K562 (cell line): ENCODE measurements around the gene TMEM217. TPM values are rescaled to one million over a fixed set of nuclear protein-coding genes. Genes with fewer than 3 reads are reported as not detected.

Experiments used
- CEBPZ ChIP-seq: fragments of 150-350 bp; IDR thresholded peaks from 2 replicates; pipeline ENCODE4 v1.6.1; 2014; ENCODE audit warnings: low read depth, mild to moderate bottlenecking, low read length, borderline replicate concordance
- FOXP4 ChIP-seq: sonication (generic); formaldehyde crosslinking; IDR thresholded peaks from 2 replicates; pipeline ENCODE4 v1.8.0; 2022; ENCODE audit warnings: mild to moderate bottlenecking, missing genetic modification reagents, borderline replicate concordance
- MYNN ChIP-seq, 2 experiments: sonication (generic); formaldehyde crosslinking in 1 of 2; IDR thresholded peaks; 2 replicates each; pipeline versions ENCODE4 v1.5.0 to v1.6.1; 2016 to 2020; ENCODE audit warnings: antibody characterized with exemption in 1 of 2, missing genetic modification reagents in 1 of 2
- POLR3G ChIP-seq: IDR thresholded peaks from 2 replicates; pipeline ENCODE4 v1.6.1; 2011; ENCODE audit not compliant: insufficient read length, insufficient replicate concordance; ENCODE audit errors: extremely low read depth
- REST ChIP-seq, 2 experiments: fragments of 450-650 bp; formaldehyde crosslinking in 1 of 2; IDR thresholded peaks; 2 replicates each; pipeline versions ENCODE4 v1.4.0 to v1.6.1; 2014 to 2020; ENCODE audit warnings: mild to moderate bottlenecking in 2 of 2, borderline replicate concordance in 1 of 2, low read depth in 1 of 2
- SMAD3 ChIP-seq: fragments of 450-650 bp; formaldehyde crosslinking; conservative IDR thresholded peaks from 2 replicates; pipeline ENCODE4 v1.4.0; 2020; ENCODE audit warnings: mild to moderate bottlenecking
- SRSF1 ChIP-seq: fragments of 200-400 bp; formaldehyde crosslinking; IDR thresholded peaks from 2 replicates; pipeline ENCODE4 v1.6.1; 2017; ENCODE audit warnings: mild to moderate bottlenecking, low read depth, low read length, moderate library complexity
- ZNF263 ChIP-seq: sonication (generic); formaldehyde crosslinking; IDR thresholded peaks from 2 replicates; pipeline ENCODE4 v1.8.0; 2022; ENCODE audit warnings: mild to moderate bottlenecking, missing genetic modification reagents, borderline replicate concordance
- ZNF696 ChIP-seq: fragments of 250-450 bp; sonication (Bioruptor Pico); conservative IDR thresholded peaks from 2 replicates; pipeline ENCODE4 v1.4.0; 2020; ENCODE audit warnings: mild to moderate bottlenecking, moderate library complexity
- polyA plus RNA-seq, 8 experiments: library from polyadenylated mRNA; depleted of rRNA in 4 of 8; stranded (reverse) in 5 of 8; unstranded in 3 of 8; fragments of >200 nt; fragmentation: Nextera tagmentation in 2 of 8; fragmentation: Illumina TruSeq in 1 of 8; extraction: Ambion mirVana in 2 of 8; extraction: Trizol in 1 of 8; gene quantifications; 2 replicates each; pipeline versions ENCODE4 v1.2.1 to v1.2.3, GENCODE V29; 2011 to 2014; ENCODE audit warnings: inconsistent platforms in 1 of 8, missing spikeins in 1 of 8
- total RNA-seq, 7 experiments: library from RNA; depleted of rRNA in 6 of 7; stranded (reverse); fragments of >200 nt in 6 of 7; fragmentation: Illumina TruSeq in 2 of 7; extraction: Trizol in 2 of 7; gene quantifications; 2 replicates each; pipeline versions ENCODE4 v1.2.1 to v1.2.3, GENCODE V29; 2011 to 2021; ENCODE audit warnings: low replicate concordance in 1 of 7

The TMEM217 gene
- total and polyA plus RNA-seq, 9 of the 15 experiments (the other 6 are each of a cell fraction or from before 2014, with no cell fraction given) = 1.3 to 8.0 (median 1.9) TPM

GRCh38 chr6:37170273-37171200 is 87.4 kb downstream of the TMEM217 start (continued):
- TF ChIP-seq ZNF263 (CRISPR knock-in tag) (peak; percentile 82), FOXP4 (CRISPR knock-in tag) (no peak; the same call in 1 of the 2 replicates), ZNF696 (CRISPR knock-in tag) (no peak), POLR3G (no peak), SMAD3 (CRISPR knock-in tag) (no peak), REST (IDR thresholded peaks at IDR 0.05; ENCODE audit: borderline replicate concordance) (peak; percentile 35; the same call in 1 of the 2 replicates), REST (CRISPR knock-in tag; IDR thresholded peaks at IDR 0.05; ENCODE audit: low read depth) (peak; percentile 76; the same call in 1 of the 2 replicates), MYNN (IDR thresholded peaks at IDR 0.05) (no peak), MYNN (CRISPR knock-in tag; IDR thresholded peaks at IDR 0.05) (no peak), SRSF1 (no peak), CEBPZ (no peak)
